Endothelial cell (in vitro differentiated cells): ENCODE measurements around the gene AGT. TPM values are rescaled to one million over a fixed set of nuclear protein-coding genes. Genes with fewer than 3 reads are reported as not detected.

Source experiments
- DNase-seq: peaks from one replicate; pipeline ENCODE4 v3.0.0; 2021; ENCODE audit warnings: low spot score
- H3K27ac Mint-ChIP-seq: one replicate; pipeline ENCODE4 v1.8.0; 2021; ENCODE audit warnings: mixed read lengths, inconsistent platforms; ENCODE audit not compliant: unreplicated experiment
- H3K27me3 Mint-ChIP-seq: one replicate; pipeline ENCODE4 v1.8.0; 2021; ENCODE audit warnings: mild to moderate bottlenecking, moderate library complexity, mixed read lengths, inconsistent platforms; ENCODE audit not compliant: unreplicated experiment
- H3K36me3 Mint-ChIP-seq: one replicate; pipeline ENCODE4 v1.8.0; 2021; ENCODE audit warnings: mild to moderate bottlenecking, low read depth, mixed read lengths, inconsistent platforms; ENCODE audit not compliant: unreplicated experiment
- H3K4me1 Mint-ChIP-seq: one replicate; pipeline ENCODE4 v1.8.0; 2021; ENCODE audit warnings: mild to moderate bottlenecking, mixed read lengths, inconsistent platforms; ENCODE audit not compliant: unreplicated experiment
- H3K4me3 Mint-ChIP-seq: one replicate; pipeline ENCODE4 v1.8.0; 2021; ENCODE audit warnings: mild to moderate bottlenecking, mixed read lengths, inconsistent platforms; ENCODE audit not compliant: unreplicated experiment
- H3K9me3 Mint-ChIP-seq: one replicate; pipeline ENCODE4 v1.8.0; 2021; ENCODE audit warnings: mixed read lengths, inconsistent platforms; ENCODE audit not compliant: unreplicated experiment
- CTCF ChIP-seq: fragments of 200-600 bp; sonication (generic); IDR thresholded peaks from one replicate; pipeline ENCODE4 v1.5.0; 2021; ENCODE audit warnings: antibody characterized with exemption; ENCODE audit not compliant: unreplicated experiment
- total RNA-seq: library from RNA; stranded (reverse); fragmentation: NEBNext Ultra II Directional; extraction: Animal tissue kit (Norgen Biotek cat#: 25700); gene quantifications from one replicate; pipeline ENCODE4 v1.2.1, GENCODE V29; 2021; ENCODE audit not compliant: unreplicated experiment

Gene AGT
- total RNA-seq, 1 donor from 2014 or later, result not detected

GRCh38 chr1:230747890-230748800 is 34.2 kb upstream of the AGT start:
- Mint-ChIP-seq H3K9me3 (no peaks in the 10 kb centered on the region), H3K27me3 (peaks cover 14% of the 10 kb centered on the region), H3K27ac (no peak overlapping the region), H3K4me1 (peaks cover 9% of the 10 kb centered on the region), H3K4me3 (no peak overlapping the region), H3K36me3 (no peaks in the 10 kb centered on the region)
- no peak for DNase-seq
- no peak for TF ChIP-seq CTCF

- no peaks in the 10 kb centered on the region for H3K9me3 Mint-ChIP-seq
- H3K4me1 Mint-ChIP-seq, result peaks cover 8% of the 10 kb centered on the region
- DNase-seq, result no peak
- no peak within 1 kb of the TSS for H3K27ac Mint-ChIP-seq
- H3K4me3 Mint-ChIP-seq, result no peak within 1 kb of the TSS
- peaks cover 14% of the 10 kb centered on the region for H3K27me3 Mint-ChIP-seq
- H3K36me3 Mint-ChIP-seq, result no peaks in the 10 kb centered on the region
- no peak for TF ChIP-seq CTCF
These were observed 33.3 kb upstream of the AGT start, which contains the start of gene CAPN9 for GRCh38 chr1:230747127-230747730. CAPN9 (plus strand) TSS chr1:230747388; CDS start chr1:230747497, 109 bp downstream.

- Mint-ChIP-seq H3K36me3 (no peaks in the 10 kb centered on the region), H3K27me3 (peaks cover 14% of the 10 kb centered on the region), H3K9me3 (no peaks in the 10 kb centered on the region), H3K4me1 (peaks cover 4% of the 10 kb centered on the region), H3K4me3 (no peak overlapping the region), H3K27ac (no peak overlapping the region)
- TF ChIP-seq CTCF, result no peak
- DNase-seq, result no peak
These were observed 32.7 kb upstream of the AGT start for GRCh38 chr1:230746617-230747016.

GRCh38 chr1:230745071-230745470 is 31.1 kb upstream of the AGT start:
- no peak for DNase-seq
- Mint-ChIP-seq H3K9me3 (no peaks in the 10 kb centered on the region), H3K4me1 (peaks cover 4% of the 10 kb centered on the region), H3K4me3 (no peak overlapping the region), H3K36me3 (no peaks in the 10 kb centered on the region), H3K27ac (no peak overlapping the region), H3K27me3 (peaks cover 5% of the 10 kb centered on the region)
- no peak for TF ChIP-seq CTCF

GRCh38 chr1:230744382-230744781 is 30.5 kb upstream of the AGT start:
- no peak for DNase-seq
- Mint-ChIP-seq H3K4me3 (no peak overlapping the region), H3K9me3 (no peaks in the 10 kb centered on the region), H3K4me1 (peaks cover 4% of the 10 kb centered on the region), H3K36me3 (no peaks in the 10 kb centered on the region), H3K27me3 (peaks cover 5% of the 10 kb centered on the region), H3K27ac (no peak overlapping the region)
- no peak for TF ChIP-seq CTCF
